GM12878 (cell line): ENCODE data around the gene MDK.

Experiments used
- DPF2 ChIP-seq: fragments of 450-650 bp; IDR thresholded peaks from 2 replicates; pipeline ENCODE4 v1.6.1; 2017; ENCODE audit warnings: mild to moderate bottlenecking
- EP300 ChIP-seq, 2 experiments: fragments of 150-350 bp in 1 of 2; IDR thresholded peaks; 2 replicates each; pipeline ENCODE4 v1.6.1; 2011 to 2012; ENCODE audit warnings: low read depth in 2 of 2, low read length in 2 of 2, borderline replicate concordance in 1 of 2, improper control_type of control experiment in 1 of 2, inconsistent platforms in 1 of 2; ENCODE audit not compliant: control insufficient read depth in 1 of 2
- ESRRA ChIP-seq: IDR thresholded peaks from 2 replicates; pipeline ENCODE4 v1.6.1; 2012; ENCODE audit warnings: mild to moderate bottlenecking, low read length, improper control_type of control experiment
- EZH2 ChIP-seq: IDR thresholded peaks from 2 replicates; pipeline ENCODE4 v1.6.1; 2012; ENCODE audit warnings: low read depth, mild to moderate bottlenecking, control low read depth, inconsistent platforms, low read length, borderline replicate concordance; ENCODE audit not compliant: control insufficient read depth
- FOXK2 ChIP-seq: fragments of 450-650 bp; IDR thresholded peaks from 2 replicates; pipeline ENCODE4 v1.6.1; 2017; ENCODE audit warnings: mild to moderate bottlenecking, moderate library complexity
- KLF5 ChIP-seq: fragments of 450-650 bp; IDR thresholded peaks from 2 replicates; pipeline ENCODE4 v1.6.1; 2014; ENCODE audit warnings: mild to moderate bottlenecking; ENCODE audit not compliant: partially characterized antibody
- POLR2AphosphoS2 ChIP-seq: IDR thresholded peaks from 2 replicates; pipeline ENCODE4 v1.6.1; 2011; ENCODE audit warnings: low read depth, mild to moderate bottlenecking, low read length, improper control_type of control experiment, moderate library complexity
- POLR2AphosphoS5 ChIP-seq: IDR thresholded peaks from 2 replicates; pipeline ENCODE4 v1.6.1; 2011; ENCODE audit warnings: mild to moderate bottlenecking, low read length, inconsistent platforms
- TF ChIP-seq, protein P1 (sequence below), 3 experiments: IDR thresholded peaks in 2 of 3; conservative IDR thresholded peaks in 1 of 3; 2 replicates each; pipeline ENCODE4 v1.5.1; 2011; ENCODE audit warnings: low read depth in 3 of 3, low read length in 3 of 3, mild to moderate bottlenecking in 3 of 3, control low read depth in 2 of 3, moderate library complexity in 2 of 3, inconsistent platforms in 1 of 3, mixed read lengths in 1 of 3; ENCODE audit not compliant: control insufficient read depth in 2 of 3, insufficient read depth in 1 of 3; ENCODE audit errors: extremely low read depth in 1 of 3

DNA sequence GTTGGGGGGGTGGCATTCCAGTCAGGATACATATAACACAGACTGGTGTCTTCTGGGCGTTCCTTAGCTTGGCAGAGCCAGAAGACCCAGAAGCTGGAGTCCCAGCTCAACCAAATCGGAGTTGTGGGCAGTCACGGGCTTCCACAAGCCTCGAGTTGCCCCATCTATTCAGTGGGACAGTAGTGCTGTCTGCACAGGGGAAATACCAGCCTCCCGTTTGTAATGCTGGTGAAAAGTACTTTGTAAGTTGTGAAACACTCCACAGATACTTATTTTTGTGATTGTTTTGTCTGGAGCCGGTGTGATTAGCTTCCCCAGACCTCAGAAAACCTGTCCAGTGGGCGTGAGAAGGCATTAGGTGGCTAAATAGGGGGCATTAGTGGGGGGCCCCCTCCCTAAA, 20.6 kb upstream of the MDK start:
- TF ChIP-seq POLR2AphosphoS5 (no peak), ESRRA (no peak), KLF5 (no peak), FOXK2 (no peak), DPF2 (no peak), POLR2AphosphoS2 (no peak), EZH2 (no peak), EP300 (IDR thresholded peaks at IDR 0.05; ENCODE audit: borderline replicate concordance in 1 of 2, control insufficient read depth in 1 of 2, low read depth in 2 of 2, low read length in 2 of 2) (no peak)
- TF ChIP-seq, protein P1, sequence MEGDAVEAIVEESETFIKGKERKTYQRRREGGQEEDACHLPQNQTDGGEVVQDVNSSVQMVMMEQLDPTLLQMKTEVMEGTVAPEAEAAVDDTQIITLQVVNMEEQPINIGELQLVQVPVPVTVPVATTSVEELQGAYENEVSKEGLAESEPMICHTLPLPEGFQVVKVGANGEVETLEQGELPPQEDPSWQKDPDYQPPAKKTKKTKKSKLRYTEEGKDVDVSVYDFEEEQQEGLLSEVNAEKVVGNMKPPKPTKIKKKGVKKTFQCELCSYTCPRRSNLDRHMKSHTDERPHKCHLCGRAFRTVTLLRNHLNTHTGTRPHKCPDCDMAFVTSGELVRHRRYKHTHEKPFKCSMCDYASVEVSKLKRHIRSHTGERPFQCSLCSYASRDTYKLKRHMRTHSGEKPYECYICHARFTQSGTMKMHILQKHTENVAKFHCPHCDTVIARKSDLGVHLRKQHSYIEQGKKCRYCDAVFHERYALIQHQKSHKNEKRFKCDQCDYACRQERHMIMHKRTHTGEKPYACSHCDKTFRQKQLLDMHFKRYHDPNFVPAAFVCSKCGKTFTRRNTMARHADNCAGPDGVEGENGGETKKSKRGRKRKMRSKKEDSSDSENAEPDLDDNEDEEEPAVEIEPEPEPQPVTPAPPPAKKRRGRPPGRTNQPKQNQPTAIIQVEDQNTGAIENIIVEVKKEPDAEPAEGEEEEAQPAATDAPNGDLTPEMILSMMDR (IDR thresholded peaks at IDR 0.05 in 2 of 3, conservative IDR thresholded peaks at IDR 0.05 in 1 of 3; ENCODE audit: control insufficient read depth in 2 of 3, extremely low read depth in 1 of 3, insufficient read depth in 1 of 3, low read depth in 3 of 3, low read length in 3 of 3) = no peak
